ENCODE results near the gene ME3.

The ME3 gene

DNA sequence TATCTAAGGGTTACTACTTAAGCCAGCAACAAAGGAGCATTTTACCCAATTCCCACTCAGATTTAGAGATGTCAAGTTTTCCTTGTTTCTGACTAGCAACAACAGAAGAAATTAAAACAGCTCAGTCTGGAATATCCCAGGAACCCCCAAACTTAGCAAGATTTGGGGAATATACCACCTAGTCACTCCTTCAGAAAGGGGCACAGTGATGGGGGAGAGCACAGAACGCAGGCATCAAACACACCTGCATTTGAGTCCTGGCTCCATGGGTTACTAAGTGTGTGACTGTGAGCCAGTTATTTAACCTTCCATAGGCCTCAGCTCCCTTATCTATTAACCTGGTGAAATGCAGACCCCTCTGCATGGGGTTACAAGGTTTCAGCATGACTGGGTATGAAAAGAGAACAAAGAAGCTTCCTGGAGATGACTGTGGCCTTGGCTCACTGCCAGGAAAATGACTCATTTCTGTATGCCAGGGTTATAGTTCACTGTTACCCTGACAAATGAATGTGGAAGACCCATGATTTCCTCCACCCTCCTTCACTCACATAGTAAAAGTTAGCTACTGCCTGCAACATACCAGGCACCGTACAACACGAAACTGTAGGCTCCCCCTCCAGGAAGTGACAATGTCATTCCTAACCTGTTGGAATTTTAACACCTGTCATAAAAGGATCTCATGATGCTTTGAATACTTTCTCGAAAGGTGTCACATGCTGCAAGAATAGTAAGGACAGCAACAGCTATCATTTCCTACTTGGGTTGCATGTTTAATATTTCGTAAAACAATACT is 79.6 kb downstream of the ME3 start:
- DNase-seq, result peak; percentile 95
- H3K9ac ChIP-seq (ENCODE audit: low read length), result no peak overlapping the region
- H3K23ac ChIP-seq (ENCODE audit: low read length), result no peak overlapping the region
- H3K4me1 ChIP-seq (ENCODE audit: control insufficient read depth, low read depth, low read length), result peaks cover 4% of the 10 kb centered on the region
- H3K56ac ChIP-seq (ENCODE audit: low read length), result no peak overlapping the region
- no CpG with 5 or more reads among the region's 5 CpGs for WGBS (ENCODE audit: extremely low coverage, insufficient coverage, low lambda C conversion rate)
- no peaks in the 10 kb centered on the region for H3K36me3 ChIP-seq (ENCODE audit: control insufficient read depth, insufficient read depth, low read length)
- H3K27ac ChIP-seq (ENCODE audit: low read depth, low read length), result peak overlapping the region; percentile 54
- H4K5ac ChIP-seq (ENCODE audit: low read length), result no peak overlapping the region
- peak overlapping the region; percentile 32 for H2BK120ac ChIP-seq (ENCODE audit: low read depth, low read length)
- H4K8ac ChIP-seq (ENCODE audit: low read depth, low read length), result no peak overlapping the region
- no peak overlapping the region for H2BK5ac ChIP-seq (ENCODE audit: low read length)
- H3K4me3 ChIP-seq (ENCODE audit: low read length), result no peak overlapping the region
- H3K18ac ChIP-seq (ENCODE audit: low read length), result no peak overlapping the region
- H3K79me2 ChIP-seq (ENCODE audit: control insufficient read depth, insufficient read depth, low read length), result no peaks in the 10 kb centered on the region
- H3K4ac ChIP-seq (ENCODE audit: low read depth, low read length), result no peak overlapping the region
- H2AK5ac ChIP-seq (ENCODE audit: low read length), result no peak overlapping the region
- H3K4me2 ChIP-seq (ENCODE audit: low read length), result no peak overlapping the region
- no peak overlapping the region for H2BK15ac ChIP-seq (replicated peaks; ENCODE audit: low read depth)
- no peaks in the 10 kb centered on the region for H3K27me3 ChIP-seq (ENCODE audit: insufficient read depth, low read length, poor library complexity)
- no peaks in the 10 kb centered on the region for H3K79me1 ChIP-seq (ENCODE audit: low read length)

DNA sequence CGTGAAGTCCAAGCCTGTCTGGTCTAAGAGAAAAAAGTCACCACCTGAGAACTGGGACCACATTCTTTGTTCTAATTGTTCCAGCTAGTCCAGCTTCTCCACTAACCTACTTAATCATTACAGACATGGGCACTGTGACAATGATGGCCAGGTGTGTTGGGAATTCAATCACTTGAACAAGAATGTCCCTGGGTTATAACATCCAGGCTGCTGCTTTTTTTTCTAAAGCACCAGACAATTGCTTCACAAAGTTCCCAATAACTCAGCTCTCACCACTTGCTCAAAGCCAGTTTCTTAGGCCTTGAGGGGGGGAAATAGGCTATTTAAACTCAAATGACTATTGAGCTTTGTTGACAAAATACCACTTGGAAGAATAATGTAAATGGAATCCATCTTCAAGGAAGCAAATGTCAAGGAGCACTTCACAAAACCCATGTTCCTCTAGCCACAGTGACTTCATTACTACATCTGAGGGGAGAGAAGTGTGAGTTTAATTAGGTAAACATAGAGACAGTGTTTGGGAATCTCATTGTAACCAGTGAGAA is 80.3 kb downstream of the ME3 start:
- peak overlapping the region; percentile 29 for H3K18ac ChIP-seq (ENCODE audit: low read length)
- no peak overlapping the region for H2AK5ac ChIP-seq (ENCODE audit: low read length)
- H4K8ac ChIP-seq (ENCODE audit: low read depth, low read length), result no peak overlapping the region
- H3K27ac ChIP-seq (ENCODE audit: low read depth, low read length), result peak overlapping the region; percentile 54
- H3K79me1 ChIP-seq (ENCODE audit: low read length), result no peaks in the 10 kb centered on the region
- peaks cover 4% of the 10 kb centered on the region for H3K4me1 ChIP-seq (ENCODE audit: control insufficient read depth, low read depth, low read length)
- H3K36me3 ChIP-seq (ENCODE audit: control insufficient read depth, insufficient read depth, low read length), result no peaks in the 10 kb centered on the region
- H2BK5ac ChIP-seq (ENCODE audit: low read length), result no peak overlapping the region
- H4K5ac ChIP-seq (ENCODE audit: low read length), result no peak overlapping the region
- no peak overlapping the region for H3K9ac ChIP-seq (ENCODE audit: low read length)
- no peak overlapping the region for H2BK120ac ChIP-seq (ENCODE audit: low read depth, low read length)
- H3K56ac ChIP-seq (ENCODE audit: low read length), result no peak overlapping the region
- no CpG with 5 or more reads among the region's 1 CpG for WGBS (ENCODE audit: extremely low coverage, insufficient coverage, low lambda C conversion rate)
- H3K23ac ChIP-seq (ENCODE audit: low read length), result no peak overlapping the region
- H3K27me3 ChIP-seq (ENCODE audit: insufficient read depth, low read length, poor library complexity), result no peaks in the 10 kb centered on the region
- H3K4me2 ChIP-seq (ENCODE audit: low read length), result no peak overlapping the region
- no peak overlapping the region for H2BK15ac ChIP-seq (replicated peaks; ENCODE audit: low read depth)
- no peak overlapping the region for H3K4ac ChIP-seq (ENCODE audit: low read depth, low read length)
- H3K79me2 ChIP-seq (ENCODE audit: control insufficient read depth, insufficient read depth, low read length), result no peaks in the 10 kb centered on the region
- H3K4me3 ChIP-seq (ENCODE audit: low read length), result no peak overlapping the region
- peak; percentile 59 for DNase-seq

DNA sequence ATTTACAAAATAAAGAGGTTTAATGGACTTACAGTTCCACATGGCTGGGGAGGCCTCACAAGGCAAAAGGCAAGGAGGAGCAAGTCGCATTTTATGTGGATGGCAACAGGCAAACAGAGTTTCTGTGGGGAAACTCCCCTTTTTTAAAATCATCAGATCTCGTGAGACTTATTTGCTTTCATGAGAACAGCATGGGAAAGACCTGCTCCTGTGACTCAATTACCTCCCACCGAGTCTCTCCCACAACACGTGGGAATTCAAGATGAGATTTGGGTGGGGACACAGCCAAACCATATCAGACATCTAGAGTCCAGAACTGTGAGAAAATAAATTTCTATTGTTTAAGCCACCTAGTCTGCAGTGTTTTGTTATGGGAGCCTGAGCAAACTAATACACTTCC is 80.8 kb downstream of the ME3 start:
- no peaks in the 10 kb centered on the region for H3K79me2 ChIP-seq (ENCODE audit: control insufficient read depth, insufficient read depth, low read length)
- no peak overlapping the region for H3K4me3 ChIP-seq (ENCODE audit: low read length)
- no peak overlapping the region for H2BK5ac ChIP-seq (ENCODE audit: low read length)
- H2BK15ac ChIP-seq (replicated peaks; ENCODE audit: low read depth), result no peak overlapping the region
- no peak overlapping the region for H3K9ac ChIP-seq (ENCODE audit: low read length)
- no peak overlapping the region for H3K18ac ChIP-seq (ENCODE audit: low read length)
- H2BK120ac ChIP-seq (ENCODE audit: low read depth, low read length), result no peak overlapping the region
- H4K8ac ChIP-seq (ENCODE audit: low read depth, low read length), result no peak overlapping the region
- no peak for DNase-seq
- no peak overlapping the region for H3K23ac ChIP-seq (ENCODE audit: low read length)
- H2AK5ac ChIP-seq (ENCODE audit: low read length), result no peak overlapping the region
- no peak overlapping the region for H4K5ac ChIP-seq (ENCODE audit: low read length)
- no peak overlapping the region for H3K27ac ChIP-seq (ENCODE audit: low read depth, low read length)
- H3K79me1 ChIP-seq (ENCODE audit: low read length), result no peaks in the 10 kb centered on the region
- no CpG with 5 or more reads among the region's 4 CpGs for WGBS (ENCODE audit: extremely low coverage, insufficient coverage, low lambda C conversion rate)
- H3K56ac ChIP-seq (ENCODE audit: low read length), result no peak overlapping the region
- H3K27me3 ChIP-seq (ENCODE audit: insufficient read depth, low read length, poor library complexity), result no peaks in the 10 kb centered on the region
- peaks cover 4% of the 10 kb centered on the region for H3K4me1 ChIP-seq (ENCODE audit: control insufficient read depth, low read depth, low read length)
- H3K4me2 ChIP-seq (ENCODE audit: low read length), result no peak overlapping the region
- H3K36me3 ChIP-seq (ENCODE audit: control insufficient read depth, insufficient read depth, low read length), result no peaks in the 10 kb centered on the region
- H3K4ac ChIP-seq (ENCODE audit: low read depth, low read length), result no peak overlapping the region

DNA sequence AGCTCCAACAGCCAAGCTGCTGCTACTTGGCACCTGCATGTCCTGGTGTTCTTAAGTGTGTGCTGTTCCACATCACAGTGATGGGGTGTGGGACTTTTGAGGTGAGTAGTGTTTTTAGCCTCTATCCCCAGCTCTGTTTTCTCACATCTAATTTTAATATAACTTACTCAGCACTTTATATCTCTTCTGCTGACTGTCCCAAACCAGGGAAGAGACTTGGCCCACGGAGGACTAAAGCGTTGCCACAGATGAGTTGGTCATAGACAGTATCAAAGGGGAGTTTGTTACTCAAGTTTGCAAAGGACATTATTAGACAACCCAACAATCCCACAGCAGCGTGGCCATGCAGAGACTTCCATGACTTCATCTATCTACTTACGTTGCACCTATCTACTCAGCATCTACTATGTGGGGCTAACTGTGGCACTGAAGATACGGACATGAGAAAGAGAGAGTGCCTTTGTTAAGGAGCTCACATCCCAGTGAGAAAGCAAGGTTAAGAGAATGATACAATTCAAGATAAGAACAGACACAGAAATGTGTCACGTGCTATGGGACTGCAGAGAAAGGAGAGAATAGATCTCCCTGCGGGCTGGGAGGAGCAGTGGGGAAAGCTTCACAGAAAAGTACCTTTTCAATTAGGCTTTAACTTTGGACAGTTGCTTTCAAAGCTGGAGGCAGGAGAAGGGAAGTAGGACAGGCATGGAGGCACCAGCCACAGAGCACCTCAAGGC is 82.4 kb downstream of the ME3 start:
- H3K79me1 ChIP-seq (ENCODE audit: low read length), result no peaks in the 10 kb centered on the region
- H3K4me2 ChIP-seq (ENCODE audit: low read length), result no peak overlapping the region
- no CpG with 5 or more reads among the region's 7 CpGs for WGBS (ENCODE audit: extremely low coverage, insufficient coverage, low lambda C conversion rate)
- no peak overlapping the region for H3K4ac ChIP-seq (ENCODE audit: low read depth, low read length)
- H3K4me1 ChIP-seq (ENCODE audit: control insufficient read depth, low read depth, low read length), result peaks cover 4% of the 10 kb centered on the region
- H3K18ac ChIP-seq (ENCODE audit: low read length), result no peak overlapping the region
- no peak overlapping the region for H4K5ac ChIP-seq (ENCODE audit: low read length)
- no peak overlapping the region for H3K9ac ChIP-seq (ENCODE audit: low read length)
- no peak overlapping the region for H3K56ac ChIP-seq (ENCODE audit: low read length)
- no peak overlapping the region for H2BK15ac ChIP-seq (replicated peaks; ENCODE audit: low read depth)
- no peaks in the 10 kb centered on the region for H3K27me3 ChIP-seq (ENCODE audit: insufficient read depth, low read length, poor library complexity)
- H3K23ac ChIP-seq (ENCODE audit: low read length), result no peak overlapping the region
- H2BK5ac ChIP-seq (ENCODE audit: low read length), result no peak overlapping the region
- H4K8ac ChIP-seq (ENCODE audit: low read depth, low read length), result no peak overlapping the region
- peak; percentile 29 for DNase-seq
- no peak overlapping the region for H2BK120ac ChIP-seq (ENCODE audit: low read depth, low read length)
- H3K4me3 ChIP-seq (ENCODE audit: low read length), result no peak overlapping the region
- no peak overlapping the region for H2AK5ac ChIP-seq (ENCODE audit: low read length)
- no peaks in the 10 kb centered on the region for H3K36me3 ChIP-seq (ENCODE audit: control insufficient read depth, insufficient read depth, low read length)
- H3K27ac ChIP-seq (ENCODE audit: low read depth, low read length), result no peak overlapping the region
- no peaks in the 10 kb centered on the region for H3K79me2 ChIP-seq (ENCODE audit: control insufficient read depth, insufficient read depth, low read length)

DNA sequence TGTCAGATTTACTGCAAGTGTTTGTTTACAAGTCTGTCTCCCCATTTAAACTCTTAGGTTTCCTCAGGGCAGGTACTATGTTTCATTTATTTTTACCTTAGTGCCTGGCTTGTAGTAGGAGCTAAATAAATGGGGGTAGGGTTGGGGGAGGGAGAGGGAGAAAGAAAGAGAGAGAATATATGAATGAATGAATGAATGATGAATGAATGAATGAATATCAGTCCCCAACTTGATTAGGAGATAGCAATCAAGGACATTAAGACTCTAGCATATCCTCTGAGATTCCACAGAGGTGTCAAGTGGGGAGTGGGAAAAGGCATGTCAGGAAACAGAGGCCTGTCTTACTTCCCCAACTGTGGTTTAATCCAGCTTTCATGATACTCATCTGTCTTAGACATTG is 83.2 kb downstream of the ME3 start:
- Histone ChIP-seq H4K8ac (ENCODE audit: low read depth, low read length) (no peak overlapping the region), H2AK5ac (ENCODE audit: low read length) (no peak overlapping the region), H3K9ac (ENCODE audit: low read length) (no peak overlapping the region), H2BK5ac (ENCODE audit: low read length) (no peak overlapping the region), H3K79me1 (ENCODE audit: low read length) (no peaks in the 10 kb centered on the region), H3K18ac (ENCODE audit: low read length) (no peak overlapping the region), H3K23ac (ENCODE audit: low read length) (no peak overlapping the region), H3K27ac (ENCODE audit: low read depth, low read length) (peak overlapping the region; percentile 52), H3K36me3 (ENCODE audit: control insufficient read depth, insufficient read depth, low read length) (no peaks in the 10 kb centered on the region), H3K79me2 (ENCODE audit: control insufficient read depth, insufficient read depth, low read length) (no peaks in the 10 kb centered on the region), H3K56ac (ENCODE audit: low read length) (no peak overlapping the region), H2BK120ac (ENCODE audit: low read depth, low read length) (no peak overlapping the region), H3K4ac (ENCODE audit: low read depth, low read length) (no peak overlapping the region), H3K4me3 (ENCODE audit: low read length) (no peak overlapping the region), H2BK15ac (replicated peaks; ENCODE audit: low read depth) (no peak overlapping the region), H3K4me1 (ENCODE audit: control insufficient read depth, low read depth, low read length) (peaks cover 4% of the 10 kb centered on the region), H4K5ac (ENCODE audit: low read length) (no peak overlapping the region), H3K27me3 (ENCODE audit: insufficient read depth, low read length, poor library complexity) (no peaks in the 10 kb centered on the region), H3K4me2 (ENCODE audit: low read length) (no peak overlapping the region)
- DNase-seq, result no peak

Data from mesendoderm (in vitro differentiated cells).